Activated CD8-positive, alpha-beta memory T cell treated with anti-CD3 and anti-CD28 coated beads, Interleukin-2, amount 50 U/mL, for 24 hours (primary cell): ENCODE measurements around the gene TLE3.
A peak's percentile ranks its signal among the peaks of the same experiment; 100 is the strongest.
"Not testable (repeated sequence)": the region's sequence is repeated elsewhere in the genome, so short reads cannot be mapped to it uniquely, and the experiment has no call there.

Experiments
- DNase-seq: peaks from one replicate; pipeline ENCODE4 v3.0.0-alpha.2; 2020; ENCODE audit errors: extremely low read depth

Gene TLE3

DNA sequence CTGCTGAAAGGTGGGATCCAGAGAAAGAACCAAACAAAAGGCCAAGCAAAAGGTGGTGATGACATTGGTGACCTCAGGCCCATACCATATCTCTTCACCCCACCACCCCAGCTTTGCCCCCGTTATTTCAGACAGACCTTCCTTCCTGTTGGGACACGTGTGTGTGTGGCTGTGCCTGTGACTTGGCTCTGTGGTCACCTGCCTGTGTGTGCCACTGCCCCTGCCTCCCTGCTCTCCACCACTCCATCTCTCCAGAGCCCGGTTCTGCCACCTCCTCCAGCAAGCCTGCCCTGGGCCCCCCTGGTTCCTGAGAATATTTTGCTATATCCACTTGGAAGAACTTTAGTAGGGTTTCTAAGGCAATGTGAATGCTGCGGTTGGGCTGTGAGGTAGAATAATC, 28.6 kb upstream of the TLE3 start:
- DNase-seq = no peak

GRCh38 chr15:70125605-70126004, 27.9 kb upstream of the TLE3 start:
- DNase-seq = no peak

GRCh38 chr15:70121624-70122302, 24.0 kb upstream of the TLE3 start:
- DNase-seq = no peak

DNA sequence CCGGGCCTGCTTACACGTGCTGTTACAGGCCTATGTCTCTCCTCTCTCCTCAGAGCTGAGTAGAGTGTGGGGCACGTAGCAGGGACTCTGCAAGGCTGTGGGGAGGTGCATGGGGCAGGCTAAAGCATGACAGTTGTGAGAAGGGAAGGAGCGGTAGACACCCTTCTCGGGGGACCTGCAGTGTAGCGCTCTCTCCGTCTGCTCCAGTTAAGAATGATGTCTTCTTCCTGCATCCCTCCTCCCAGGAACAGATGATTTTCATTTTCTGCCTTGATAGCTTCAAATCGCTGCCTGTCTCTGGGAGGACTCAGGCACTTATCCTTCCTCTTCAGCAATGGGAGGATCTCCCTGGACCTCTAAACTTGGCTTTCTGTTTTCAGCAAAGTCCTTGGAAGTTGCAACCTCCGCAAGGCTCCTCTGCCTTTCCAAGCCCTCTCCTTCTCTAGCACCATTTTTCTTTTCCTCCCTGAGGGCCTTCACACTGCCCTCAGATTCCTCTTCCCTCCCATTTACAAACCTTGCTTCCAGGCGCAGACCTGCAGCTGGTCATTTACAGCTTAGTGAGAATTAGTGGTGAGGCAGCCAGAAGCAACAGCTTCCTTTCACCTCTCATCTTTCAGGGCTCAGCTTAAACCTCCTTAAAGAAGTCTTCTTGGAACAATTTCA, 23.4 kb upstream of the TLE3 start:
- DNase-seq = no peak

- DNase-seq = no peak
Observed at GRCh38 chr15:70119911-70120508, 22.3 kb upstream of the TLE3 start.

GRCh38 chr15:70118599-70118998, 20.9 kb upstream of the TLE3 start:
- DNase-seq = no peak

- DNase-seq = no peak
Observed at GRCh38 chr15:70116317-70116716, 18.6 kb upstream of the TLE3 start.

GRCh38 chr15:70114221-70114620, 16.5 kb upstream of the TLE3 start:
- DNase-seq = no peak

GRCh38 chr15:70113304-70113700, 15.6 kb upstream of the TLE3 start:
- no peak for DNase-seq

DNA sequence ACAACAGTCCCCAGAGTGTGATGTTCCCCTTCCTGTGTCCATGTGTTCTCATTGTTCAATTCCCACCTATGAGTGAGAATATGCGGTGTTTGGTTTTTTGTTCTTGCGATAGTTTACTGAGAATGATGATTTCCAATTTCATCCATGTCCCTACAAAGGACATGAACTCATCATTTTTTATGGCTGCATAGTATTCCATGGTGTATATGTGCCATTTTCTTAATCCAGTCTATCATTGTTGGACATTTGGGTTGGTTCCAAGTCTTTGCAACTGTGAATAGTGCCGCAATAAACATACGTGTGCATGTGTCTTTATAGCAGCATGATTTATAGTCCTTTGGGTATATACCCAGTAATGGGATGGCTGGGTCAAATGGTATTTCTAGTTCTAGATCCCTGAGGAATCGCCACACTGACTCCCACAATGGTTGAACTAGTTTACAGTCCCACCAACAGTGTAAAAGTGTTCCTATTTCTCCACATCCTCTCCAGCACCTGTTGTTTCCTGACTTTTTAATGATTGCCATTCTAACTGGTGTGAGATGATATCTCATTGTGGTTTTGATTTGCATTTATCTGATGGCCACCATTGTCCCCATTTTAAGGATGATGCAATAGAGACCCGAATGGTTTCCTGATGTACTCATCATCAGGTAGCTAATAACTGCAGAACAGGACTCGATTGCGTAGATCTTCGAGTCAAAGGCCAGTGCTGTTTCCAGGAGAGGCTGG, 15.0 kb upstream of the TLE3 start:
- DNase-seq = not testable (repeated sequence)

DNA sequence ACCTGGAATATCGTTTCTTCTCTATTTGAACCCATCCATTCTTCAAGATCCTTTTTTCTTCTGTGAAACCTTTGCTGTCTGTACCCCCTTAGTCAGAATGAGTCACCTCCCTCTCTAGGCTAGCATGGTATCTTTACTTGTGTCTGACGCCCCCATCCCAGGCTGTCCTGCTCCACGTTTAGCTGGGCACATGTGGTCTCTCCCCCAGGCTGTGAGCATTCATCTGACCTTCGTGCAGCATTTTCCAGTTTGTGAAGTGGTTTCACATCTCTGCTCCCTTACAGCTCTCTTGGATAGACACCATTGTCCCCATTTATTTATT, 14.3 kb upstream of the TLE3 start:
- no peak for DNase-seq

DNA sequence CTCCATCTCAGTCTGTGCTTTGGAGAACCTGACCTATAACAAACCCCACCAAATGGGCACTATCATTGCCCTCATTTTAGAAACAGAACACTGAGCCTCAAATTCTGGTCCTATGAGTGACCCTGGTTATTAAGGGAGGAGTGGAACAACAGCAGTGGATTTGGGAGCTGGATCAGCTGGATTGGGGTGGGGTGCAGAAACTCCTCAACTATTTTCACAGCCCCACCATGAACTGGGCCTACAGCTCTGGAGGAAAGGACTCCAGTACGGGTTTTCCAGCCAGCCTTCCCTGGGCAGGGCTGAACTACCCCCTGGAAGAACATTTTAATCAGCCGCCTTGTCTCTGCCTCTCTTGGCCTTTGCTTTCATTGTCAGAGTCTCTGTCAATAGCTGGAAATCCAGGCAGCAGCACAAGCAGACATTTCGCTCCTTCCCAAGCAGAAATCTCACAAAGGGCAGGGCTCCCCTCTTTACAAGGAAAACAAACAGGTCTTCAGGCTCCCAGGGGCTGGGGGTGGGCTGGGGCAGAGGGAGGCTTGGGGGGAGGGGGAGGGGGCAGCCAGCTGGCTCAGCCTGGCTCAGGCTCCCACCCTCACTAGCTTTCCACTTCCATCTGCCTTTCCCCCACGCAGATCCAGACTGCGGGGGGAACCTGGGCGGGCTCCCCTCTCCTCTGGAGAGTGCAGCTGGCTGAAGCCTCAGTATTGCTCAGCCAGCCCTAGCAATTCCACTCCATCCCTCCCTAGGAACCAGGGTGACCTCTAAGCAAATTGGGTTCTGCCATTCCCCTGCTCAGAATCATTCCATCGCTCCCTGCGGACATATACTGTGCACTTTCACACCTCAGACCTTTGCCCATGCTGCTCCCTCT, 13.7 kb upstream of the TLE3 start:
- no peak for DNase-seq

DNA sequence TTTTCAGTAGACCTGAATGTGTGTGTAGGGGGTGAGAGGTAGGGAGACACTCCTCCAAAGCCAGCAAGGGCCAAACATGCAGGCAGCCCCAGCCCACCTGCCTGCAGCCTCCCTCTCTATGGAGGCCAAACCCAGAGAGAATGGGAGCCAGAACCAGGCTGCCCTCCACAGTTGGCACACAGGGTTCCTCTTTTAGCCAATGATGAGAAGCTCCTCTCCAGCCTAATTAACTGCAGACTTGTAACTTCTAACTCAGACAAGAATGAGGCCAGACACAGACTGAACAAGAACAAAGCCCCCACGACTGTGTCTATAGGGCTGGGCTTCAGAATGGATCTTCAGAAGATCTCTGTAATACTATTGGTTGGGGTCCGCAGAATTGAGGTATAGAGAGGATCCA, 12.3 kb upstream of the TLE3 start:
- no peak for DNase-seq

GRCh38 chr15:70109531-70109930, 11.8 kb upstream of the TLE3 start:
- DNase-seq = no peak

DNA sequence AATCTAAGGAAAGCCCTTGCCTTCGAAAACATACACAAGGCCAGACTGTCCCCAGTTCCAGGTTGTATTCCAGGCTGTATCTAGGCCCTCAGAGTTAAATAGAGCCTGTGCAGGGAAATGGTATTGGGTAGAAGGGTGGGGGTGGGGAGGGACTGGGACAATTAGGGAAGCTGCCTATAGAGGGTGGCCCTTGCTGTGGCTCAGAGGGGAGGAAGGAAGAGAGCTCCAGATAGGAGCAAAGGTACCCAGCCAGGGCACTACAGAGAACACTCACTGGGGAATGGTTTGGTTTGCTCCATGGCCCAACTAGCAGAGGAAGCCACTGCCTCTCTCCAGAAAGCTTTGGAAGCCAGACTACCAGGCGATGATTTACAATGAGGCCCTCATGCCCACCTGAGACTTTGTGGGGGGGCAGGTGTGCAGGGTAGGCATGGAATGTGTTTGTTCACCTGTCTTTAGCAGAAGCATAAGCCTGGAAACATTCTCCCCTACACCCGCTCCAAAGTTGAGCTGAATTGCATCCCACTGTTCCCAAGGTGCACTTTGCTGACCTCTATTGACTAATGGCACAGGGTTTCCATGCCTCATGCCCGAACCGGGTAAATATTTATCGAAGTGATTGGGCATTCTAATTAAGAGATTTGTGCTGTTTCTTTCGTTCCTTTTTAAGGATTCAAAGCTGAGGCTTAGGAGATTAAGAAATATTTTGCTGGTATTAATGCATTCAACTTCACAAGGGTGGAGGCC, 6.3 kb upstream of the TLE3 start:
- DNase-seq = no peak

- DNase-seq = no peak
Observed at GRCh38 chr15:70102827-70103226, 5.1 kb upstream of the TLE3 start.

GRCh38 chr15:70101459-70102113, 3.9 kb upstream of the TLE3 start:
- DNase-seq = no peak

DNA sequence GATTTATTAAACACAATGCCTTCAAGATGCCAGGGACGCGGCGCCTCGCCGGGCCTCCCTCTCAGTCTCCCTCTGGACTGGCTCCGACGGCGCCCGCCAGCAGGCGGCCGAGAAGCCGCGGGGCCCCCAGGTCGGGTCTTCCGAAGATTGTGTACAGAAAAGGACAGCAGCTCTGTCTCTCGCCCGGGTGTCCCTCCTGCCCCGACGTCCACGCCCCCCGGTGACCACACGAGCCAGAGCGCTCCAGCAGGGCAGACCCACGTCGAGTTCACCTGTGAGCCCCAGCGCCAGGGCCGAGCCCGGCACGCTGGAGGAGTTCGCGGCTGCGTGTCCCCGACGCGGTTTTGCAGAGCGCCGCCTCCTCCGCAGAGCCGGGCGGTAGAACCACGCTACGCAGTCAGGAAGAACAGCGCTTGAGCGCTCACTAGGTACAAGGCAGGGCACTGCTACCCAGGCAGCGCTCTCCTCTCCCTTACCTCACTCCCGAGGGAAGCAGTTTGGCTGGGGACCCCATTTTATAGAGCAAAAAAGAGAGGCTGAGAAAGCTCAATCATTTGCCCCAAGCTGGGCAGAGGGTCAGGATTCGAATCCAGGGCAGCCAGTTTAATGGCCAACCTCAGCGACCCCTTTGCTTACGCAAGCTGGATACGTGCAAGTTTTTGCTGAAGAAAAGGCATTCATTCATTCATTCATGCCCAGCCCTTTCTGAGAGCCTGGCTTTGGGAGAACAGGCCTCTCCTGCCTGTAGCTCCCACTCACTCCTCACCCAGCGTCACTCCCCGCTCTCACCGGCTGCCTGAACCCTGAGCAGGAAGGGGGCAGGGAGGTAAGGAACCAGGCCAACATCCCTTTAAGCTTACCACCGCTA, 3.0 kb upstream of the TLE3 start:
- DNase-seq = peak; percentile 33

DNA sequence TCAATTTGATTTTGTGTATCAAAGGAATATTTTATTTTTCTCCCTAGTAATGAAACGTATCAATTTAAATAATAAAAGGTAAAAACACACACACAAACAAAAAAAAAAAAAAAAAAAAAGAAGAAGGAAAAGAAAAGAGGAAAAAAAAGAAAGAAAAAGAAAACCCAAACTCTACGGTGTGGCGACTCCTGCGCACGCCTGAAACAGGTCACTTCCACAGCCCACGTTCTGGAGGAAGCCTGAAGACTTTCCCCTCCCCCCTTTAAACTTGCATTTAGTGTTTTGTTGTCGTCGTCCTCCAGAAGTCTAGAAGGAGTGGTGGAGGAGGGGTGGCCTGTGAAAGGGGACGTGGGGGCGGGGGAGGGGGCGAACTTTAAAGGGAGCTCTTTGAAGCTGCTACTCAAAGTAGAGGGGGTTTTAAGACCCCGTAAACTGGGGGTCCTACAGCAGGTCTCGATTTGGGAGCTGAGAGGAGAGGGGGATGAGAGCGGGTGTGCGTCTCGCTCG, 2.3 kb upstream of the TLE3 start:
- no peak for DNase-seq
